Progenitor cell of endocrine pancreas (in vitro differentiated cells): ENCODE measurements around the gene CCDC97. TPM values are rescaled to one million over a fixed set of nuclear protein-coding genes. Genes with fewer than 3 reads are reported as not detected.

Source experiments
- DNase-seq: peaks from one replicate; pipeline ENCODE4 v3.0.0; 2021; ENCODE audit warnings: low spot score; ENCODE audit not compliant: unreplicated experiment
- H3K27ac Mint-ChIP-seq: 2 replicates; pipeline ENCODE4 v1.8.0; 2021; ENCODE audit warnings: mild to moderate bottlenecking, moderate library complexity, mixed read lengths
- H3K27me3 Mint-ChIP-seq: 2 replicates; pipeline ENCODE4 v1.8.0; 2021; ENCODE audit warnings: mixed read lengths
- H3K36me3 Mint-ChIP-seq: 2 replicates; pipeline ENCODE4 v1.8.0; 2022; ENCODE audit warnings: mixed read lengths; ENCODE audit not compliant: insufficient read depth
- H3K4me1 Mint-ChIP-seq: 2 replicates; pipeline ENCODE4 v1.8.0; 2021; ENCODE audit warnings: low read depth, mixed read lengths
- H3K4me3 Mint-ChIP-seq: 2 replicates; pipeline ENCODE4 v1.8.0; 2021; ENCODE audit warnings: low read depth, mild to moderate bottlenecking, moderate library complexity, mixed read lengths
- H3K9me3 Mint-ChIP-seq: 2 replicates; pipeline ENCODE4 v1.8.0; 2021; ENCODE audit warnings: low read depth, mixed read lengths
- total RNA-seq: library from RNA; stranded (reverse); gene quantifications from 2 replicates; pipeline ENCODE4 v1.2.1, GENCODE V29; 2021
- TF ChIP-seq, protein P1 (sequence below): fragments of 200-600 bp; sonication (generic); IDR thresholded peaks from one replicate; pipeline ENCODE4 v1.5.0; 2021; ENCODE audit warnings: antibody characterized with exemption, mild to moderate bottlenecking; ENCODE audit not compliant: unreplicated experiment

The CCDC97 gene
- total RNA-seq, 1 donor from 2014 or later = 46.5 TPM

DNA sequence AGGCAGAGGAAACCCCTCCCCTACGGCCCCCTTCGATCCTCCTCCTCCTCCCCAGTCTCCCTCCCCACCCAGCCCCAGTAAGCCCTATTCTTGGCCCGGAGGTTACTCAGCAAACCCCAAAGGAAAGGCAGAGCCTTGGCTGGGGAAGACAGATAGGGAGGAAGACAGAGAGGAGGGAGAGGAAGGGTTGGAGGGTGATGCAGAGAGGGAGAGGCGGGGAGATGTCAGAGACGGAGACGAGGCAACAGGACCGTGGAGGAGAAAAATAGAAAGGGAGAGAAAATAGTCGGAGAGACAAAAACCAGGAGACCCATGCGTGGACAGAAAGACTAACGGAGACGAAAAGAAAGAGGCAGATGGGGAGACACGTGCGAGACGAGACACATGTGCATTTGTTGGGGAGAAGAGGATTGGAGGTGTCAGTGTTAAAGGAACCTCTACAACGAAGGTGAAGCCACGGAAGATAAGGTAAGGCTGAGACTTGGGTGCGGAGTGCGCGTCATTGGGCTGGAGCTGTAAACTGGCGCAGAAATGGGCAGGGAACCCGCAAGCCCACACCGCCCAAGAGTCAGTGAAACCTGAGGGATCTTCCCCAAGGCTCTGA lies 40.9 kb downstream of the CCDC97 start:
- DNase-seq = no peak
- Mint-ChIP-seq H3K9me3 (no peaks in the 10 kb centered on the region), H3K36me3 (no peaks in the 10 kb centered on the region), H3K27ac (no peak overlapping the region), H3K4me3 (peak overlapping the region; percentile 52), H3K27me3 (peaks cover 49% of the 10 kb centered on the region), H3K4me1 (peaks cover 14% of the 10 kb centered on the region)
- TF ChIP-seq, protein P1, sequence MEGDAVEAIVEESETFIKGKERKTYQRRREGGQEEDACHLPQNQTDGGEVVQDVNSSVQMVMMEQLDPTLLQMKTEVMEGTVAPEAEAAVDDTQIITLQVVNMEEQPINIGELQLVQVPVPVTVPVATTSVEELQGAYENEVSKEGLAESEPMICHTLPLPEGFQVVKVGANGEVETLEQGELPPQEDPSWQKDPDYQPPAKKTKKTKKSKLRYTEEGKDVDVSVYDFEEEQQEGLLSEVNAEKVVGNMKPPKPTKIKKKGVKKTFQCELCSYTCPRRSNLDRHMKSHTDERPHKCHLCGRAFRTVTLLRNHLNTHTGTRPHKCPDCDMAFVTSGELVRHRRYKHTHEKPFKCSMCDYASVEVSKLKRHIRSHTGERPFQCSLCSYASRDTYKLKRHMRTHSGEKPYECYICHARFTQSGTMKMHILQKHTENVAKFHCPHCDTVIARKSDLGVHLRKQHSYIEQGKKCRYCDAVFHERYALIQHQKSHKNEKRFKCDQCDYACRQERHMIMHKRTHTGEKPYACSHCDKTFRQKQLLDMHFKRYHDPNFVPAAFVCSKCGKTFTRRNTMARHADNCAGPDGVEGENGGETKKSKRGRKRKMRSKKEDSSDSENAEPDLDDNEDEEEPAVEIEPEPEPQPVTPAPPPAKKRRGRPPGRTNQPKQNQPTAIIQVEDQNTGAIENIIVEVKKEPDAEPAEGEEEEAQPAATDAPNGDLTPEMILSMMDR = no peak

DNA sequence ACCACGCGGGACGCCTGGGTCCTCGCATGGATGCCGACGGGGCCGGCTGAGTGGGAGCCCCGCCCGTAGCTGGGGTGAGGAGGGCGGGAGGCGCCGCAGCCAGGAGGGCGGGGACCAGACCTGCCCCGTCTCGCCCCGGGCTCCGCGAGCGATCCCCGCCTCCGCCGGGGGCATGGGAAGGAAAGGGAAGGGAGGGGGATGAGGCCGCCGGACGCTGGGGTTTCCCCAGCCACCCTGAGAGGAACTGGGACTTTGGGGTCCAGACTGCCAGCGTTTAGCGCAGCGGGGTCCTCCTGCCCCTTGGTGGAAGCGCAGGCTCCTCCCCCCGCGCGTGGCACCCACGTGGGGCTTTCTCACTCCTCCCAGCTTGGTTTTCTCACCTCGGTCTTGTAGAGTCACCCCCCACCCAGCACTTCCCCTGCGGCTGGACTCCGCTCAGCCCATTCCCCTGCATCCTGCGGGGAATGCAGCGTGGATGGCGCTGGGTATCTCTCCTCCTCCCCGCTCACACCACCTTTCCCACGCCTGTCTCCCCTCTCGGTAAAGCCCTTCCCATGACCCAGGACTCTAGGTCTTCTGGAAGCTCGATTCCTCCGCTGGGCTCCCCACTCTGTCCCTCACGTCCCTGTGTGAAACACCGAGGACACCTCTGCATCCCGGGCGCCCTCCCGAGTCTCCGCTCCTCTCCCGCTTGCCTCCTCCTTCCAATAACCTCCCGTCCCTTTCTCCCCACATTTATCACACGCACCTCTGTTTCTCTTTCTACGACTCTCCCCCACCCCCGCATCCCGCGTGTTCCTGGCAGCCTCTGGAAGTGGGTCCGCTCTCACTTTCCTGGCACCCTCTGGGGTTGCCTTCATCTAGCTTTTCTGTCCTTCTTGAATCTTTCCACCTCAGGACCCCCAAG lies 41.6 kb downstream of the CCDC97 start:
- Mint-ChIP-seq H3K9me3 (no peaks in the 10 kb centered on the region), H3K4me1 (peaks cover 14% of the 10 kb centered on the region), H3K27me3 (peaks cover 52% of the 10 kb centered on the region), H3K4me3 (peak overlapping the region; percentile 80), H3K36me3 (no peaks in the 10 kb centered on the region), H3K27ac (no peak overlapping the region)
- TF ChIP-seq, protein P1 = no peak
- no peak for DNase-seq

DNA sequence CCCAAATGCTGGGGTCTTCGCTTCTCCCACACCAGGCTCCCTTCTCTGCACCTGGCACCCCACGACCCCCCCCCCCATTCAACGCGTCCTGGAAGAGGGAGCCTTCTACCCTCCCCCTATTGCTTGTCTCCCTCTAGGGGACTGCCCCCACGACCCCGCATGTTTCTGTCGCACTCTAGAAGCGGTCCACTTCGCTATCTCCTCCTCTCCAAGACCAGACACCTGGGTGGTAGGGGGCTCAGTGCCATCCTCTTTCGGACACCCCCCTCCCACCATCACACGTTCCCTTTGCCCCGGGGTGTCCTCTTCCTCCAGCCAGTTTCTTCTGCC lies 42.3 kb downstream of the CCDC97 start:
- DNase-seq = no peak
- H3K4me1 Mint-ChIP-seq = peaks cover 14% of the 10 kb centered on the region
- peak overlapping the region; percentile 76 for H3K27ac Mint-ChIP-seq
- peaks cover 52% of the 10 kb centered on the region for H3K27me3 Mint-ChIP-seq
- TF ChIP-seq, protein P1 = no peak
- H3K36me3 Mint-ChIP-seq = no peaks in the 10 kb centered on the region
- H3K9me3 Mint-ChIP-seq = no peaks in the 10 kb centered on the region
- peak overlapping the region; percentile 80 for H3K4me3 Mint-ChIP-seq

DNA sequence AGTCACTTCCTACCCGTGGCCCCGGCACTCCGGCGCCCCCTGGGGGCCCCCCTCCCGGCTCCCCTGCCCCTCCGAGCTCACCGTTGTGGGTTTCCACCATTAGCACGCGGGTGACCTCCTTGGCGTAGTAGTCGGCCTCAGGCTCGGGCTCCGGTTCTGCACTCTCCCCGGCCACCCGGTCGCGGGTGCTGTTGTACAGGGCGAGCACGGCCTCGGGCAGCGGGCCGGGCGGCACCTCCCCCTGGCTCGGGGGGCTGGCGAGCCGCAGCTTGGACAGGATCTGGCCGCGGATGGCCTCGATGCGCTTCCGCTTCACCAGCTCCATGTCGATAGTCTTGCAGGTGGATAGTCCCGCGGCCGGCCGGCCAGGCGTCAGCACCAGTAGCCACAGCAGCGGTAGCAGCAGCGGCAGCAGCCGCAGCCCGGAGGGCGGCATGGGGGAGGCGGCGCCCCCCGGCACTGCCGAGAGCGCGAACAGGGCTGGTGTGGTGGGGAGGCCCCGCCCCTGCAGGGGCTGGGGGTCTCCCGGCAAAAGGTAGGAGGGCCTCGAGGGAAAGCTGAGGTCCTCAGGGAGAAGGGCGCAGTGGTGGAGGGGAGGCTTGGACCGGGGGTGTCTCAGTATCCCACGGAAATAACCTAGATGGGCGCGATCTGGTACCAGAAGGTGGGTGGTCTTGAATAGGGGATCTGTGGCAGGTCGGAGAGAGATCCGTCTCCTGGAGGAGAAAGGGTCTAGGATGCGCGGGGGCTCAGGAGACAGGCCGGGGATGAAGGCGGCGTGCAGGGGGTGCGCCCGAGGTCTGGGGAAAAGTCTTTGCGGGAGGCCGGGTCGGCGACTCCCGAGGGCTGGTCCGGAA lies 42.9 kb downstream of the CCDC97 start:
- Mint-ChIP-seq H3K36me3 (no peaks in the 10 kb centered on the region), H3K4me1 (peaks cover 14% of the 10 kb centered on the region), H3K4me3 (peak overlapping the region; percentile 80), H3K27me3 (peaks cover 52% of the 10 kb centered on the region), H3K9me3 (no peaks in the 10 kb centered on the region), H3K27ac (peak overlapping the region; percentile 76)
- DNase-seq = peak; percentile 41
- TF ChIP-seq, protein P1 = peak; percentile 52
